Ascending aorta (tissue), 2 donors: ENCODE measurements around the gene CLASRP. TPM values are rescaled to one million over a fixed set of nuclear protein-coding genes. Genes with fewer than 3 reads are reported as not detected.

Experiments used
- DNase-seq, 2 donors: peaks; one replicate each; pipeline ENCODE4 v3.0.0-alpha.2; 2019; ENCODE audit warnings: low spot score in 2 of 2
- H3K27ac ChIP-seq, 2 donors: fragments of 200-600 bp; sonication (generic); one replicate each; pipeline ENCODE4 v1.5.1; 2016 to 2017; ENCODE audit warnings: mild to moderate bottlenecking in 1 of 2
- H3K27me3 ChIP-seq: fragments of 200-600 bp; sonication (generic); one replicate; pipeline ENCODE4 v1.5.1; 2017
- H3K36me3 ChIP-seq, 2 donors: fragments of 200-600 bp; sonication (generic); one replicate each; pipeline ENCODE4 v1.5.1; 2016
- H3K4me1 ChIP-seq, 2 donors: fragments of 200-600 bp; sonication (generic); one replicate each; pipeline ENCODE4 v1.5.1; 2016 to 2017; ENCODE audit warnings: mild to moderate bottlenecking in 1 of 2
- H3K4me3 ChIP-seq, 2 donors: fragments of 200-600 bp; sonication (generic); one replicate each; pipeline ENCODE4 v1.5.1; 2016 to 2017; ENCODE audit warnings: mild to moderate bottlenecking in 1 of 2
- H3K9me3 ChIP-seq, 2 donors: fragments of 200-600 bp; sonication (generic); one replicate each; pipeline ENCODE4 v1.5.1; 2016
- intact Hi-C: fragments of 100-400 bp; cut with DNase I; formaldehyde crosslinking; loops from one replicate; pipeline ENCODE4 v1.15.1; 2023
- total RNA-seq: library from RNA; depleted of rRNA; stranded (reverse); fragments of >200 nt; gene quantifications from one replicate; pipeline ENCODE4 v1.1.0, GENCODE V29; 2016
- TF ChIP-seq, protein P1 (sequence below), 3 experiments: fragments of 200-600 bp in 2 of 3; fragments of 450-650 bp in 1 of 3; sonication (generic) in 2 of 3; IDR thresholded peaks; one replicate each; pipeline ENCODE4 v1.5.1; 2016 to 2019; ENCODE audit warnings: antibody characterized with exemption in 3 of 3, mild to moderate bottlenecking in 1 of 3, moderate library complexity in 1 of 3

CLASRP gene, protein sequence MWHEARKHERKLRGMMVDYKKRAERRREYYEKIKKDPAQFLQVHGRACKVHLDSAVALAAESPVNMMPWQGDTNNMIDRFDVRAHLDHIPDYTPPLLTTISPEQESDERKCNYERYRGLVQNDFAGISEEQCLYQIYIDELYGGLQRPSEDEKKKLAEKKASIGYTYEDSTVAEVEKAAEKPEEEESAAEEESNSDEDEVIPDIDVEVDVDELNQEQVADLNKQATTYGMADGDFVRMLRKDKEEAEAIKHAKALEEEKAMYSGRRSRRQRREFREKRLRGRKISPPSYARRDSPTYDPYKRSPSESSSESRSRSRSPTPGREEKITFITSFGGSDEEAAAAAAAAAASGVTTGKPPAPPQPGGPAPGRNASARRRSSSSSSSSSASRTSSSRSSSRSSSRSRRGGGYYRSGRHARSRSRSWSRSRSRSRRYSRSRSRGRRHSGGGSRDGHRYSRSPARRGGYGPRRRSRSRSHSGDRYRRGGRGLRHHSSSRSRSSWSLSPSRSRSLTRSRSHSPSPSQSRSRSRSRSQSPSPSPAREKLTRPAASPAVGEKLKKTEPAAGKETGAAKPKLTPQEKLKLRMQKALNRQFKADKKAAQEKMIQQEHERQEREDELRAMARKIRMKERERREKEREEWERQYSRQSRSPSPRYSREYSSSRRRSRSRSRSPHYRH
- 103 TPM for total RNA-seq

DNA sequence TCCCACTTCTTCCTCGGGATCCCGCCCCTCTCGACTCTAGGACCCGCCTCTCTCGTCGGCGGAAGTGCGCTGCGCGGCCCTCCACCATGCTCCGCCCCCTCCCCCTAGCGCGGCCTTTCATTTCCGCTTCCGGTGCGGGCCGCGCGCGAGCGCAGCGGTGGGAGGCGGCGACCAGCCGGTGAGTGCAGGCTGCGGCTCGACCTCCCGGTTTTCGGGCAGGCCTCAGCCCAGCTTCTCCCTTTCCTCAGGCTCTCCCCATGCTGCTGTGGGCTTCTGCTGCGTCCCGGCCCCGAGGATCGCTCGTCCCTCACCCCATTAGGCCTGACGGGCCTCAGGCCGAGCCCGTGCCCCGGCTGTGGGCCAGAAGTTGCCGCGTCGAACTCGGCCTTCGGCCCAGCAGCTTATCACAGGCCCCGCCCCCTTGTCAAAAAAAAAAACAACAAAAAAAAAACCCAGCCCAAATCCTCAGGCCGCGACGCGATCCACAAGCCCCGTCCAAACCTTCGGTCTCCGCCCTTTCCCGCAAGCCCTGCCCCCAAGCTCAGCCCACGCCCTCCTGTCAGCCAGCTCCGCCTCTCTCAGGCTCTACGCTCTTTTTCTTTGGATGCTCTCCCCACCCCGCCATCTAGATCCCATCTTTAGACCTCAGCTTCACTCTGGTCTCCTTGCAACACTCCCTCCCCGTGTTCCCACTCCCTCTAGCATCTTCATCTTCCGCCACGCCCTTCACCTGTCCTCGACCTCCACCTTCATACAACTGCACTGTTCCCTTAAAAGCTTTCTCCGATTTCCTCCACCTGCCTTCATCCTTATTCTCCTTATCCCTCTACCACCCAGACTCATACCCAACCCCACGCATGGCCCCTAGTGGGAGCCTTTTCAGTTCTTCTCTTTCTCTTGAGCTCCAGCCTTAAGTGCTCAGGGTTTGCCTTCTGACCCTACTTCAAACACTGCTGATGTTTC, at the start of gene CLASRP:
CLASRP (plus strand) TSS at position 115 of the 963 bp plus-strand sequence. CDS start 1,168 bp downstream, outside the sequence.
- peak; percentile 65 to 94 for DNase-seq
- intact Hi-C loops: loop anchor here (1.0 to 5.0 kb wide), 4 partner anchors 36 to 127 kb away; partner anchors contain the start of genes APOC1 and GEMIN7
- H3K9me3 ChIP-seq: no peaks in the 10 kb centered on the region
- peaks cover 5 to 22% of the 10 kb centered on the region in 2 donors for H3K4me1 ChIP-seq
- TF ChIP-seq, protein P1, sequence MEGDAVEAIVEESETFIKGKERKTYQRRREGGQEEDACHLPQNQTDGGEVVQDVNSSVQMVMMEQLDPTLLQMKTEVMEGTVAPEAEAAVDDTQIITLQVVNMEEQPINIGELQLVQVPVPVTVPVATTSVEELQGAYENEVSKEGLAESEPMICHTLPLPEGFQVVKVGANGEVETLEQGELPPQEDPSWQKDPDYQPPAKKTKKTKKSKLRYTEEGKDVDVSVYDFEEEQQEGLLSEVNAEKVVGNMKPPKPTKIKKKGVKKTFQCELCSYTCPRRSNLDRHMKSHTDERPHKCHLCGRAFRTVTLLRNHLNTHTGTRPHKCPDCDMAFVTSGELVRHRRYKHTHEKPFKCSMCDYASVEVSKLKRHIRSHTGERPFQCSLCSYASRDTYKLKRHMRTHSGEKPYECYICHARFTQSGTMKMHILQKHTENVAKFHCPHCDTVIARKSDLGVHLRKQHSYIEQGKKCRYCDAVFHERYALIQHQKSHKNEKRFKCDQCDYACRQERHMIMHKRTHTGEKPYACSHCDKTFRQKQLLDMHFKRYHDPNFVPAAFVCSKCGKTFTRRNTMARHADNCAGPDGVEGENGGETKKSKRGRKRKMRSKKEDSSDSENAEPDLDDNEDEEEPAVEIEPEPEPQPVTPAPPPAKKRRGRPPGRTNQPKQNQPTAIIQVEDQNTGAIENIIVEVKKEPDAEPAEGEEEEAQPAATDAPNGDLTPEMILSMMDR (IDR thresholded peaks at IDR 0.05): no peak
- peak within 1 kb of the TSS; percentile 91 to 96 for H3K27ac ChIP-seq
- no peaks in the 10 kb centered on the region for H3K27me3 ChIP-seq
- H3K4me3 ChIP-seq: peak within 1 kb of the TSS; percentile 83 to 86
- peaks cover 50 to 55% of the 10 kb centered on the region in 2 donors for H3K36me3 ChIP-seq

DNA sequence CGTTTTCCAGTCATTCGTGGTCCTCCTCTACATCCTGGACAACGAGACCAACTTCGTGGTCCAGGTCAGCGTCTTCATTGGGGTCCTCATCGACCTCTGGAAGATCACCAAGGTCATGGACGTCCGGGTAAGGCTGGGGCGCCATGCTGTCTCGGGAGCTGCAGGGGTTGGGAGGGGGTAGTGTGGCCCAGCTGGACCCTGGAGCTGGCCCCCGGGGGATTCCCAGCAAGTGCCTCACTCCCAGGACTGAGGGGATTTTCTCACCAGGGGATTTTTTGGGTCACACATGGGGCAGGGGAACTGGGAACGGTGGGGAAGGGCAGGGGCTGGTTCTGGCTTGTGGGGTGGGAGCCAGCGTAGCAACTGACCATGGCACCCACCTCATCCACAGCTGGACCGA, 48.4 kb upstream of the CLASRP start:
- peaks cover 58 to 77% of the 10 kb centered on the region in 2 donors for H3K36me3 ChIP-seq
- no peaks in the 10 kb centered on the region for H3K4me1 ChIP-seq
- intact Hi-C loops: no loop called here

DNA sequence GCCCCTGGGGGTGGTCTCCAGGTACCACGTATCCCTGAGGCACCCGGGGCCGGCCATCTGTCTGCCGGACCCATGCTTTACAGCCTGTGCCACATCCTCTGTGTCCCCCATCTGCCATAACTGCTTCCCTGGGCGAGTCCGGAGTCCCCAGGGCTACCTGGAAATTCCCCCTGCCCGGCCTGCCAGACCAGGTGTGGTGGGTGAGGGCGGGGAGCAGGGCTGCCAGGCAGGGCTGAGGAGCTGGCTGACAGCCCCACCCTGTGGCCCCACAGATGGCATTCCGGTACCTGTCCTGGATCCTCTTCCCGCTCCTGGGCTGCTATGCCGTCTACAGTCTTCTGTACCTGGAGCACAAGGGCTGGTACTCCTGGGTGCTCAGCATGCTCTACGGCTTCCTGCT, 47.9 kb upstream of the CLASRP start:
- Histone ChIP-seq H3K4me3 (no peak overlapping the region), H3K36me3 (peaks cover 53 to 72% of the 10 kb centered on the region in 2 donors), H3K9me3 (no peaks in the 10 kb centered on the region), H3K27ac (no peak overlapping the region), H3K27me3 (no peaks in the 10 kb centered on the region), H3K4me1 (no peaks in the 10 kb centered on the region)
- no peak for DNase-seq
- TF ChIP-seq, protein P1 (IDR thresholded peaks at IDR 0.05): no peak
- intact Hi-C loops: no loop called here

More for the DNA sequence above, 48.4 kb upstream of the CLASRP start:
- Histone ChIP-seq H3K27me3 (no peaks in the 10 kb centered on the region), H3K9me3 (no peaks in the 10 kb centered on the region), H3K27ac (no peak overlapping the region), H3K4me3 (no peak overlapping the region)
- DNase-seq: no peak
- TF ChIP-seq, protein P1 (IDR thresholded peaks at IDR 0.05): no peak

DNA sequence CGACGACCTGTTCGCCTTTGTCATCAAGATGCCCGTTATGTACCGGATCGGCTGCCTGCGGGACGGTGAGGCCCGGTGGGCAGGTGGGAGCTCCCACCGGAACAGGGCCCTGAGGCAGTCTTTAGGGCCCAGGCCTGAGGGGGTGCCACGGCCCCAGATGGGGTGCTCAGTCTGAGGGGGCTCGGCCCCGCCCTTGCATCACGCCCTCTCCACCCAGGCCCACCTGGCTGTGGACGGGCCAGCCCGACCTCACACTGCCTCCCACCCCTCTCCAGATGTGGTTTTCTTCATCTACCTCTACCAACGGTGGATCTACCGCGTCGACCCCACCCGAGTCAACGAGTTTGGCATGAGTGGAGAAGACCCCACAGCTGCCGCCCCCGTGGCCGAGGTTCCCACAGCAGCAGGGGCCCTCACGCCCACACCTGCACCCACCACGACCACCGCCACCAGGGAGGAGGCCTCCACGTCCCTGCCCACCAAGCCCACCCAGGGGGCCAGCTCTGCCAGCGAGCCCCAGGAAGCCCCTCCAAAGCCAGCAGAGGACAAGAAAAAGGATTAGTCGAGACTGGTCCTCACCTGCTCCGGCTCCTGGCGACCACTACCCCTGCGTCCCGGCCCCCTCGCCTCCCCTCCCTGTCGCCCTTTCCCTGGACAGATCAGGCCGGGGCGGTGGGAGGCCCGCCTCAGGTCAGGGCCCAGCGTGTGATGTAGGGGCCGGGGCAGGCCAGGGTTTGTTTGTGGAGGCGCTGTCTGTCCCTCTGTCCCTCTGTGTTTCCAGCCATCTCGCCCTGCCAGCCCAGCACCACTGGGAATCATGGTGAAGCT, 46.3 kb upstream of the CLASRP start:
- no peak overlapping the region for H3K4me3 ChIP-seq
- no peaks in the 10 kb centered on the region for H3K27me3 ChIP-seq
- peaks cover 44 to 56% of the 10 kb centered on the region in 2 donors for H3K36me3 ChIP-seq
- no peak for DNase-seq
- intact Hi-C loops: no loop called here
- H3K9me3 ChIP-seq: no peaks in the 10 kb centered on the region
- no peaks in the 10 kb centered on the region for H3K4me1 ChIP-seq
- TF ChIP-seq, protein P1 (IDR thresholded peaks at IDR 0.05): no peak
- H3K27ac ChIP-seq: no peak overlapping the region
